Left ventricle myocardium superior (tissue), 1 donor: ENCODE data around the gene USP20. TPM values are rescaled to one million over a fixed set of nuclear protein-coding genes. Genes with fewer than 3 reads are reported as not detected.
"Not testable (repeated sequence)": the region's sequence is repeated elsewhere in the genome, so short reads cannot be mapped to it uniquely, and the experiment has no call there.

Experiments
- ATAC-seq: fragments of 200-7000 bp; cut with Tn5 transposase; one replicate; pipeline ENCODE4 v1.9.1; 2020; ENCODE audit warnings: mild to moderate bottlenecking, moderate library complexity
- DNase-seq: peaks from one replicate; pipeline ENCODE4 v3.0.0-alpha.2; 2020
- intact Hi-C: fragments of 100-400 bp; cut with micrococcal nuclease; formaldehyde crosslinking; loops from one replicate; pipeline ENCODE4 v1.11.0; 2022
- total RNA-seq: library from RNA; stranded (reverse); fragmentation: NEBNext Ultra II Directional; extraction: Animal tissue kit (Norgen Biotek cat#: 25700); gene quantifications from one replicate; pipeline ENCODE4 v1.2.1, GENCODE V29; 2021
- donor health status: DM: no; HTN: yes; CAD: no; lungs with severe emphysema.

The USP20 gene
- total RNA-seq, 1 donor from 2014 or later = 11.6 TPM

- ATAC-seq (peak; percentile 83), DNase-seq (peak; percentile 93)
- intact Hi-C loops = no loop called here
Measured at GRCh38 chr9:129884220-129885017, 49.2 kb downstream of the USP20 start.

DNA sequence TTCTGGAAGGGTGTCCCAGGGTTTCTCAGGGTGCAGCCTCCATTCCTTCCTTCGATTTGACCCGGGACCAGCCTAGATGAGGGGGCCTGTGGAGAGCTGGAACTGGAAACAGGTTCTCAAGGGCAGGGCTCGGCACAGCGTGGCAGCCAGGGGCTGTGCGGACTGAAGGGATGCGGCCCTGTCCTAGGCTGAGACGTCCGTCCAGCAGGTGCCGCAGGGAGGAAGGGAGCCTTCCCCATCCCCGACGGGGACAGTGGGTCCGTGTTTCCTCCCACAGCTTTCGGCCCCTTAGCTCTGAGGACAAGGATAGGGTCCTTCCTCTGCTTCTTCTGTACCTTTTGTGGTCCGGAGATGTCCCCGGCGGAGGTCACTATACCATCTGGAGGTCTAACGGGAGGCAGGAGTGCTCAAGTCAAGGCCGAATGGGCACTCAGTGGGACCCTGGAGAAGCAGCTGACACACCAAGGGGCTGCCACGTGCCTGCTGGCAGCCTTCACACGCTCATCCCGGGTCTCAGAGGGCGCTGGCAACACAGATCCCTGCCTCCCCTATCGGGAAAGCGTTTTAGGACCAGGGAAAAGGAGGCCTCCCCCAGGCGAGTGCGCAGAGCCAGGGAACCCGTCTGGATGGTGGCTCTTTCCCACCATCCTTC is 49.9 kb downstream of the USP20 start:
- DNase-seq (peak; percentile 58), ATAC-seq (peak; percentile 49)
- intact Hi-C loops = no loop called here

DNA sequence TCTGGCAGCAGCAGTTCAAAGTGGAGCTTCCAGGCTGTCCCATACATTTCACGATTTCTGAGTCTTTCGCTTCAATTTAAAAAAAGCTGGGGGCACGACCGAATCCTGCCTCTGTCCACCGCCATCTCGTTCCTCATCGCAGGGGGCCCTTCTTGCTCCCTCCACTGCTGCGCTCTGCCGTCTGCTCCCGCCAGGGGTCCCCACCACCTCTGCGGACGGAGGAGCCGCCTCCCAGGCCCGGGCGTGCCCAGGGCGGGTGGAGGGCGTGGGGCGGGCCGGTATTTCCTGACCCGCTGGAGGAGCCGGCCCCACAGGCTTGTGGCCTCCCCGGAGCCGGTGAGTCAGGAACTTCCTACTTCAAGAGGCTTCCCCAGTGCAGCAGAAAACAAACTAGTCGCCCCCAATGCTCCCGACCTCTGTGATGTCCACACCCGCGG is 50.4 kb downstream of the USP20 start:
- peak; percentile 95 for DNase-seq
- intact Hi-C loops = no loop called here
- peak; percentile 94 for ATAC-seq

GRCh38 chr9:129886226-129887174 is 51.2 kb downstream of the USP20 start:
- intact Hi-C loops = no loop called here
- ATAC-seq (no peak), DNase-seq (no peak)

GRCh38 chr9:129887334-129888292 is 52.4 kb downstream of the USP20 start:
- ATAC-seq (no peak), DNase-seq (no peak)
- intact Hi-C loops = no loop called here

DNA sequence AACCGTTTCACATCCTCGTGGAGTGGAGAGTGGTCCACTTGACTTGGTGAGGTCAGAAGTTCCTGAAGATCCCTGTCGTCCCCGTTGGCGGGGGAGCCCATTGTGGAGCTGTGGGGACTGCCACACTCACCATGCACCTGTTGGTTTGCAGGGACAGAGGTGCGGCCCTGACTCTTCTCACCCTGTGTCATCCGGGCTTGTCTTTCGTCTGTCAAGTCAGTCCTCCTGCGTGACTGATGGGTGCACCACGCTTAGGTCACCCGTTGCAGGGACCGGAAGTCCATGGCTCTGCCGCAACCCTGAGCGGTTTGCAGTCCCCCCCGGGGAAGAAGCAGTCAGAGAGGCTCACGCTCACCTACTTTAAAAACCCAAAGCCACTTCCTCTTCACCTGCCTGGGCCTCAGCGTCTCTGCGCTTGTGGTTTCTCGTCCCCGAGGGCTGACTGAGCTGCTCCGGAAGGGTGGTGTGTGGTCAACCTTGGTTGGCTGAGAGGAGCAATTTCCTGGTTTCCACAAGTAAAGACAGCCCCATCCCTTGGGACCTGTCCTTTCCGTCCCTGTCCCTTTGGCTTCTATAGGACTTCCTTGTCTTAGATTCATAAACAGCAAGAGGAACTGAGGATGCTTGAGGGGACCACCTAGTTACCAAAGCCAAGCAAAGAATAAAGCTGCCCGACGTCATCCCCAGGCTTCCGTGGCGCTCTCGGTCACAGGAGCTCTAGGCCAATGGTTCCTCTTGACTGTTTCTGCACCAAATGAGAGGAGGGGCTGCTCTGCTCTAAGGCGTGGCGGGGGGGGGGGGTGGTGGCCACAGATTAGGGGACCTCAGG is 53.2 kb downstream of the USP20 start:
- intact Hi-C loops = no loop called here
- DNase-seq (peak; percentile 64), ATAC-seq (peak; percentile 7)

DNA sequence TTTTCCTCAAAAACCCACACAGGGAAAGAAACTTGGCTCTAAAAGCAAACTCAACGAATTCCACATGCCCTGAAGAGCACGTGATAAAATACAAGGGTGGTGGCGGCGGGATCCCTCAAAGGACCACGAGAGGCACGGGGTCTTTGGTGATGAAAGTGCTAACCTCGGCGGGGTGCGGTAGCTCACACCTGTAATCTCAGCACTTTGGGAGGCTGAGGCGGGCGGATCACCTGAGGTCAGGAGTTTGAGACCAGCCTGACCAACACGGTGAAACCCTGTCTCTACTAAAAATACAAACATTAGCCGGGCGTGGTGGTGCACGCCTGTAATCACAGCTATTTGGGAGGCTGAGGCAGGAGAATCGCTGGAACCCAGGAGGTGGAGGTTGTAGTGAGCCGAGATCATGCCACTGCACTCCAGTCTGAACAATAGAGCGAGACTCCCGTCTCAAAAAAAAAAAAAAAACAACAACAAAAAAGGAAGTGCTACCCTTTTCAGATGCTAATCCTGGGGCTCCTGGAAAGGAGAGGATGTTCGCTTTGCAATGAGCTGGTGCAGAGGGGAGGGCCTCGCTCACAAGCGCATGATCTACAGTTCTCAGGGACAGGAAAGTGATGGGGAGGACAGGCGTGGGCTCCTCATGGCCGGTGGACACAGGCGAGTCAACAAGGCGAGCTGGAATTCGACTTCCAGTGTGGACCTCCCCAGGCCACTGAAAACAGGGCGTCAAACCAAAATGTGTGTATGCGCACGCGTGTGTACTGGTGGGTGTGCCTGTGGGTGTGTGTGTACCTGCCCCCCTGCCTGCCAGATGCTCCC is 54.1 kb downstream of the USP20 start:
- intact Hi-C loops = no loop called here
- DNase-seq (no peak), ATAC-seq (no peak)

GRCh38 chr9:129889941-129890717 is 54.9 kb downstream of the USP20 start:
- ATAC-seq = no peak
- no peak for DNase-seq
- intact Hi-C loops = no loop called here

DNA sequence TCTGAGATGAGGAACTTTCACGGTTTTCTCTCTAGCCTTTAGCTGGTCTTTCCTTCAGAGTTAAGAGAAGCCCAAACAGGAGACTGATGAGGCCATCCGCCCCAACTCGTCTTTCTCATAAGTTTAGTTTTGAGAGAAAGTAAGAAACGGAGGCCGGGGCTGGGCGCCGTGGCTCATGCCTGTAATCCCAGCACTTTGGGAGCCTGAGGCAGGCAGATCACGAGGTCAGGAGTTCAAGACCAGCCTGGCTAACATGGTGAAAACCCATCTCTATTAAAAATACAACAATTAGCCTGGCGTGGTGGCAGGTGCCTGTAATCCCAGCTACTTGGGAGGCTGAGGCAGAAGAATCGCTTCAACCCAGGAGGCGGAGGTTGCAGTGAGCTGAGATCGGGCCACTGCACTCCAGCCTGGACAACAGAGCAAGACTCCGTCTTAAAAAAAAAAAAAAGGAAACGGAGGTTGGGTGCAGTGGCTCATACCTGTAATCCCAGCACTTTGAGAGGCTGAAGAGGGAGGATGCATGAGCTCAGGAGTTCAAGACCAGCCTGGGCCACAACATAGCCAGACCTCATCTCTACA is 55.6 kb downstream of the USP20 start:
- ATAC-seq, DNase-seq, intact Hi-C loops: not testable (repeated sequence)

GRCh38 chr9:129891569-129891968 is 56.3 kb downstream of the USP20 start:
- DNase-seq (no peak), ATAC-seq (no peak)
- intact Hi-C loops = no loop called here

GRCh38 chr9:129894120-129894823 is 59.0 kb downstream of the USP20 start:
- ATAC-seq (no peak), DNase-seq (no peak)
- intact Hi-C loops = no loop called here

DNA sequence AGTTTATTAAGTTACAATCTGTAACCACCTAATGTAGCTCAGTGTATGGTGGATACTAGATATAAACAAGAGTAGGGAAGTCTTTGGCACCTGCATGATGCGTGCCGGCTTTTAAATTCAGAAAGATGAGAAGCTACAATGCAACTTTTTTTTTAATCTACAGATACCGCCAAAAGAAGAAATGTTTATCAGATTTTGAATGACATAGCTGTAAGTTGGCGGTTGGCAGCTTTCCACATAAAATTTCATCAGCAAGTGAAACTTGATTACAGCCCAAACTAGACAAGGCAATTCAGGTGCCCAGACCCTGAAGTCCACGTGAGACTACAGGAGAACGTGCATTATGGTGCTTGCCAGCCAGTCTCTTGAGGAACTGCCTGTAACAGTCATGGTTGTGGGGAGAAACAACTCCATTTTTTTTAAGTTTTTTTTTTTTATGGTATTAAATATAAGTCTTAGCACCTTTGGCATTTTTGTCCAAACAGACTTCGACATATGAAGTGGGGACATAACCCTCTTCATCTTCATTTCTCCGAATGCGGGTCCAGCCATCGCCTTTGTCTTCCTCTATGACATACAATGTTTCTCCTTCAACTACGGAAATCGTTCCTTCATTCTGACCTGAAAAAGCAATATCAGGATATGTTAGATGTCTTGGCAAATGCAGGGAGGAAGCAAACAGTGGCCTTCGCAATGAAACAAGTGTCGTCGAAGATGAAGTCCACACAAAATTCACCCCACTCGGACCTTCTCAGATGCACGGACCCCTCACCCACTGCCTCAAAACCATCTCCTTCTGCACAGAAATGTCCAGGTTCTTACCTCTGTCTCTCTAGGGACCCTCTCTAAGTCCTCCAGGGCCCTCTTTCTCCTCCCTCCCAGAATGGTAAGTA is 60.4 kb downstream of the USP20 start:
- no peak for ATAC-seq

DNA sequence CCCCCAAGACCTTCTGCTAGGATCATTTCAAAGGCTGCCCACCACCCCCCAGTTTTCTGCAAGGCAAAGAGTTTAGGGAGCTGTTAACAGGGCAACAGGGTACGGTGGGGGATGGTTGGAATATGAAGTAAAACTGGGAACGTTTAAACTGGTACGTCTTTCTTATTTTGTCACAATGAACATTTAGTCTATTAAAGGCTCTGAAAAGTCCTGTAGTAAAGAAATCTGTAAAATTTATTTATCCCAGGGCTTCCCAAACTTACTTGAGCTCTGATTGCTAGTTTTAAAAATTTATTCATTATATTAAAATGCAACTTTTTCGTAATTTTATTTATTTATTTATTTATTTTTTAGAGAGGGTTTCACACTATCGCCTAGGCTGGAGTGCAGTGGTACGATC is 62.0 kb downstream of the USP20 start:
- ATAC-seq (no peak), DNase-seq (no peak)
- intact Hi-C loops = no loop called here

More for the DNA sequence above, 60.4 kb downstream of the USP20 start:
- intact Hi-C loops = no loop called here
- DNase-seq = no peak

GRCh38 chr9:129898185-129898584 is 62.9 kb downstream of the USP20 start:
- intact Hi-C loops = no loop called here
- DNase-seq (no peak), ATAC-seq (peak; percentile 48)
